H9 (cell line): Measurements from ENCODE around the gene TMEM59L. TPM values are rescaled to one million over a fixed set of nuclear protein-coding genes. Genes with fewer than 3 reads are reported as not detected.

Experiments
- DNase-seq: peaks from one replicate; pipeline ENCODE4 v3.0.0-alpha.2; 2017
- H2AFZ ChIP-seq: one replicate; pipeline ENCODE4 v1.6.1; 2013; ENCODE audit warnings: mild to moderate bottlenecking, low read length, control low read depth, moderate library complexity
- H2AK5ac ChIP-seq: 2 replicates; pipeline ENCODE4 v1.6.1; 2013; ENCODE audit warnings: low read length, control low read depth, mixed read lengths; ENCODE audit not compliant: insufficient read length
- H2BK120ac ChIP-seq: one replicate; pipeline ENCODE4 v1.6.1; 2013; ENCODE audit warnings: low read depth, mild to moderate bottlenecking, low read length, control low read depth, inconsistent platforms; ENCODE audit not compliant: poor library complexity, severe bottlenecking
- H2BK12ac ChIP-seq: 2 replicates; pipeline ENCODE4 v1.6.1; 2013; ENCODE audit warnings: low read length, control low read depth, mixed read lengths, low read depth; ENCODE audit not compliant: insufficient read length
- H2BK15ac ChIP-seq: 2 replicates; pipeline ENCODE4 v1.6.1; 2013; ENCODE audit warnings: low read depth, low read length, control low read depth
- H2BK20ac ChIP-seq: one replicate; pipeline ENCODE4 v1.6.1; 2013; ENCODE audit warnings: low read depth, mild to moderate bottlenecking, low read length, control low read depth, inconsistent platforms; ENCODE audit not compliant: poor library complexity, severe bottlenecking
- H2BK5ac ChIP-seq: 2 replicates; pipeline ENCODE4 v1.6.1; 2013; ENCODE audit warnings: low read length, control low read depth, mixed read lengths; ENCODE audit not compliant: insufficient read length
- H3K14ac ChIP-seq: 2 replicates; pipeline ENCODE4 v1.6.1; 2013; ENCODE audit warnings: low read length, control low read depth; ENCODE audit not compliant: insufficient read depth
- H3K18ac ChIP-seq: 2 replicates; pipeline ENCODE4 v1.6.1; 2013; ENCODE audit warnings: low read depth, mild to moderate bottlenecking, mixed read lengths, low read length, control low read depth; ENCODE audit not compliant: insufficient read length
- H3K23ac ChIP-seq: 2 replicates; pipeline ENCODE4 v1.6.1; 2013; ENCODE audit warnings: low read length, control low read depth, mixed read lengths, low read depth; ENCODE audit not compliant: insufficient read length
- H3K23me2 ChIP-seq: 2 replicates; pipeline ENCODE4 v1.6.1; 2013; ENCODE audit warnings: low read depth, mild to moderate bottlenecking, mixed read lengths, low read length, control low read depth; ENCODE audit not compliant: insufficient read length, poor library complexity, severe bottlenecking
- H3K27ac ChIP-seq: 2 replicates; pipeline ENCODE4 v1.5.1; 2013; ENCODE audit warnings: low read length, control low read depth, mixed read lengths, low read depth; ENCODE audit not compliant: insufficient read length
- H3K27me3 ChIP-seq: 2 replicates; pipeline ENCODE4 v1.6.1; 2013; ENCODE audit warnings: low read length, control low read depth, inconsistent platforms; ENCODE audit not compliant: insufficient read depth
- H3K4ac ChIP-seq: 2 replicates; pipeline ENCODE4 v1.6.1; 2013; ENCODE audit warnings: low read depth, mild to moderate bottlenecking, control low read depth, inconsistent platforms, low read length, moderate library complexity
- H3K4me1 ChIP-seq: 2 replicates; pipeline ENCODE4 v1.6.1; 2013; ENCODE audit warnings: low read length, control low read depth, inconsistent platforms; ENCODE audit not compliant: insufficient read depth
- H3K4me2 ChIP-seq: 2 replicates; pipeline ENCODE4 v1.6.1; 2013; ENCODE audit warnings: low read length, control low read depth, mixed read lengths; ENCODE audit not compliant: insufficient read length, insufficient read depth
- H3K56ac ChIP-seq: 2 replicates; pipeline ENCODE4 v1.6.1; 2013; ENCODE audit warnings: low read depth, mild to moderate bottlenecking, mixed read lengths, low read length, control low read depth; ENCODE audit not compliant: insufficient read length
- H3K79me1 ChIP-seq: 2 replicates; pipeline ENCODE4 v1.6.1; 2013; ENCODE audit warnings: low read depth, mild to moderate bottlenecking, moderate library complexity, low read length, control low read depth, inconsistent platforms; ENCODE audit not compliant: insufficient read depth, poor library complexity, severe bottlenecking
- H3K79me2 ChIP-seq: 2 replicates; pipeline ENCODE4 v1.6.1; 2013; ENCODE audit warnings: low read length, control low read depth, inconsistent platforms; ENCODE audit not compliant: insufficient read depth
- H3K9ac ChIP-seq: 2 replicates; pipeline ENCODE4 v1.6.1; 2013; ENCODE audit warnings: low read length, control low read depth, mixed read lengths; ENCODE audit not compliant: insufficient read length; ENCODE audit errors: extremely low read depth
- H3K9me3 ChIP-seq: one replicate; pipeline ENCODE4 v1.6.1; 2013; ENCODE audit warnings: low read depth, low read length, inconsistent platforms; ENCODE audit not compliant: control insufficient read depth
- H3T11ph ChIP-seq: one replicate; pipeline ENCODE4 v1.6.1; 2013; ENCODE audit warnings: mild to moderate bottlenecking, low read length, control low read depth, inconsistent platforms
- H4K20me1 ChIP-seq: one replicate; pipeline ENCODE4 v1.6.1; 2013; ENCODE audit not compliant: control insufficient read depth, insufficient read length, insufficient read depth
- H4K5ac ChIP-seq: 2 replicates; pipeline ENCODE4 v1.6.1; 2013; ENCODE audit warnings: low read depth, mild to moderate bottlenecking, mixed read lengths, low read length, control low read depth; ENCODE audit not compliant: insufficient read length
- H4K8ac ChIP-seq: replicated peaks from 2 replicates; pipeline ENCODE4 v1.6.1; 2013; ENCODE audit warnings: low read length, control low read depth, mixed read lengths, low read depth; ENCODE audit not compliant: insufficient read length
- H4K91ac ChIP-seq: 2 replicates; pipeline ENCODE4 v1.6.1; 2013; ENCODE audit warnings: low read depth, mild to moderate bottlenecking, moderate library complexity, mixed read lengths, low read length, control low read depth; ENCODE audit not compliant: insufficient read length
- H3K27ac Mint-ChIP-seq, 3 experiments: 2 replicates in 2 of 3; 3 replicates in 1 of 3; pipeline ENCODE4 v1.8.0; 2020 to 2021; ENCODE audit warnings: mixed read lengths in 3 of 3, mild to moderate bottlenecking in 1 of 3, moderate library complexity in 1 of 3
- H3K27me3 Mint-ChIP-seq: 2 replicates; pipeline ENCODE4 v1.8.0; 2021; ENCODE audit warnings: low read depth, mild to moderate bottlenecking, moderate library complexity, mixed read lengths
- H3K36me3 Mint-ChIP-seq, 3 experiments: 2 replicates in 2 of 3; 3 replicates in 1 of 3; pipeline ENCODE4 v1.8.0; 2020 to 2021; ENCODE audit warnings: low read depth in 3 of 3, mixed read lengths in 3 of 3; ENCODE audit not compliant: insufficient read depth in 1 of 3
- H3K4me1 Mint-ChIP-seq, 2 experiments: 2 replicates each; pipeline ENCODE4 v1.8.0; 2020; ENCODE audit warnings: mixed read lengths in 2 of 2
- H3K4me3 Mint-ChIP-seq, 2 experiments: 2 replicates in 1 of 2; 3 replicates in 1 of 2; pipeline ENCODE4 v1.8.0; 2020 to 2021; ENCODE audit warnings: mild to moderate bottlenecking in 2 of 2, mixed read lengths in 2 of 2, moderate library complexity in 1 of 2
- H3K9me3 Mint-ChIP-seq, 2 experiments: 2 replicates in 1 of 2; 3 replicates in 1 of 2; pipeline ENCODE4 v1.8.0; 2020; ENCODE audit warnings: mild to moderate bottlenecking in 2 of 2, mixed read lengths in 2 of 2, moderate library complexity in 1 of 2
- WGBS: extraction: QIAGEN DNeasy Blood & Tissue Kit; methylation state at CpG from one replicate; pipeline ENCODE4 v1.1.7; 2013; ENCODE audit warnings: missing lambda C conversion rate, low lambda C conversion rate, mixed read lengths; ENCODE audit not compliant: insufficient read length; ENCODE audit errors: extremely low coverage; 5-methylcytosine and 5-hydroxymethylcytosine counted together
- total RNA-seq: library from RNA; stranded (reverse); gene quantifications from 2 replicates; pipeline ENCODE4 v1.2.1, GENCODE V29; 2021
- TF ChIP-seq, protein P1 (sequence below): fragments of 200-600 bp; sonication (generic); conservative IDR thresholded peaks from 3 replicates; pipeline ENCODE4 v1.8.0; 2021; ENCODE audit warnings: antibody characterized with exemption, mild to moderate bottlenecking

TMEM59L gene
- total RNA-seq, 1 experiment from 2014 or later, result 12.0 TPM

DNA sequence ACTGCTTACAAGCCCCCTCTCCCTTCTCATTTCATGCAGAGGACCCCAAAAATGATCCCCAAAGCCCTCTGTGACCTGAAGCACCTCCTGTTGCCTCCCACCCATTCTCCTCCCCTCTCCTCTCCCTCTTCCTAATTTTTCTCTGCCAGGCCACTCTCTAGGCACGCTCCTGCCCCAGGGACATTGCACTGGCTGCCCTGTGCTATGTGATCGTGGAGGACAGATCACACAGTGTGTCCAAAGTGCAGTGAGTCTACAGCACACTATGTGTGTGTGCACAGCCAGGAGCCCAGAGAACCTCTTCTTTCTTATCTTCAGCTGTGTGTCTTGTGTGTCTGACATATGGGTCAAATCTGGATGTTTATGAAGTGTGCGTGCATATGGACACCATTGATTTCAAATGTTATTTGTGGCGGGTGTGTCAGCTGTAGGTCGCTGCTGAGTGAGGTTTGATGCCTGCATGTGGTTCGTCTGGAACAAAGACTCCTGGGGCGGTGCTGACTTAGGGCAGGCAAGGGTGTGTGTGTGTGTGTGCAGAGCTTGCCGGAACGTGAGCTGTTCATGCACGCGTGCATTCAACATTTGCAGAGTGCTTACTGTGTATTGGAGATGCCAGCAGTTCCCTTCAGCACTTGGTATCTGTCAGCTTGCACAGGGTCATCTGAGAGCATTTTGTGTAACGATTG lies 22.1 kb downstream of the TMEM59L start:
- Histone ChIP-seq H2BK120ac (no peak overlapping the region), H3K9me3 (no peaks in the 10 kb centered on the region), H3K4me2 (no peak overlapping the region), H2BK15ac (no peak overlapping the region), H3K23ac (no peak overlapping the region), H3K79me1 (peaks cover 3% of the 10 kb centered on the region), H2BK12ac (no peak overlapping the region), H2AK5ac (no peak overlapping the region), H3K9ac (no peak overlapping the region), H2BK20ac (no peak overlapping the region), H2BK5ac (no peak overlapping the region), H3K14ac (no peak overlapping the region), H4K8ac (no peak overlapping the region), H3T11ph (no peak overlapping the region), H3K23me2 (peaks cover 9% of the 10 kb centered on the region), H3K4me1 (peaks cover 3% of the 10 kb centered on the region; the same call in 1 of the 2 replicates), H3K27me3 (no peaks in the 10 kb centered on the region), H3K27ac (no peak overlapping the region), H4K5ac (no peak overlapping the region), H3K18ac (no peak overlapping the region), H4K91ac (no peak overlapping the region), H3K56ac (no peak overlapping the region), H3K79me2 (no peaks in the 10 kb centered on the region; the same call in 1 of the 2 replicates), H4K20me1 (no peaks in the 10 kb centered on the region), H2AFZ (no peak overlapping the region), H3K4ac (no peak overlapping the region)
- no CpG with 5 or more reads among the region's 12 CpGs for WGBS
- Mint-ChIP-seq H3K9me3 (no peaks in the 10 kb centered on the region), H3K36me3 (peaks cover 0 to 3% (median 0%) of the 10 kb centered on the region in 3 experiments; a peak in 1 of 7 replicates), H3K4me1 (peaks cover 9 to 18% of the 10 kb centered on the region in 2 experiments), H3K27me3 (peaks cover 35% of the 10 kb centered on the region), H3K27ac (no peak overlapping the region), H3K4me3 (no peak overlapping the region)
- TF ChIP-seq, protein P1, sequence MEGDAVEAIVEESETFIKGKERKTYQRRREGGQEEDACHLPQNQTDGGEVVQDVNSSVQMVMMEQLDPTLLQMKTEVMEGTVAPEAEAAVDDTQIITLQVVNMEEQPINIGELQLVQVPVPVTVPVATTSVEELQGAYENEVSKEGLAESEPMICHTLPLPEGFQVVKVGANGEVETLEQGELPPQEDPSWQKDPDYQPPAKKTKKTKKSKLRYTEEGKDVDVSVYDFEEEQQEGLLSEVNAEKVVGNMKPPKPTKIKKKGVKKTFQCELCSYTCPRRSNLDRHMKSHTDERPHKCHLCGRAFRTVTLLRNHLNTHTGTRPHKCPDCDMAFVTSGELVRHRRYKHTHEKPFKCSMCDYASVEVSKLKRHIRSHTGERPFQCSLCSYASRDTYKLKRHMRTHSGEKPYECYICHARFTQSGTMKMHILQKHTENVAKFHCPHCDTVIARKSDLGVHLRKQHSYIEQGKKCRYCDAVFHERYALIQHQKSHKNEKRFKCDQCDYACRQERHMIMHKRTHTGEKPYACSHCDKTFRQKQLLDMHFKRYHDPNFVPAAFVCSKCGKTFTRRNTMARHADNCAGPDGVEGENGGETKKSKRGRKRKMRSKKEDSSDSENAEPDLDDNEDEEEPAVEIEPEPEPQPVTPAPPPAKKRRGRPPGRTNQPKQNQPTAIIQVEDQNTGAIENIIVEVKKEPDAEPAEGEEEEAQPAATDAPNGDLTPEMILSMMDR, result no peak
- DNase-seq, result no peak
